Left ventricle myocardium inferior (tissue), 1 donor: ENCODE data around the gene BFAR. TPM values are rescaled to one million over a fixed set of nuclear protein-coding genes. Genes with fewer than 3 reads are reported as not detected.
"Not testable (repeated sequence)": the region's sequence is repeated elsewhere in the genome, so short reads cannot be mapped to it uniquely, and the experiment has no call there.

ENCODE experiments used
- DNase-seq: peaks from one replicate; pipeline ENCODE4 v3.0.0-alpha.2; 2020
- H3K27ac ChIP-seq: fragments of 200-600 bp; replicated peaks from 2 replicates; pipeline ENCODE4 v1.8.0; 2021
- H3K27me3 ChIP-seq: fragments of 200-600 bp; 2 replicates; pipeline ENCODE4 v1.8.0; 2021; ENCODE audit warnings: low read depth
- H3K36me3 ChIP-seq: fragments of 200-600 bp; 2 replicates; pipeline ENCODE4 v1.8.0; 2021
- H3K4me1 ChIP-seq: fragments of 200-600 bp; 2 replicates; pipeline ENCODE4 v1.8.0; 2021
- H3K4me3 ChIP-seq: fragments of 200-600 bp; 2 replicates; pipeline ENCODE4 v1.8.0; 2021; ENCODE audit warnings: mild to moderate bottlenecking, moderate library complexity
- H3K9me3 ChIP-seq: fragments of 200-600 bp; replicated peaks from 2 replicates; pipeline ENCODE4 v1.8.0; 2021
- CTCF ChIP-seq: fragments of 200-600 bp; IDR thresholded peaks from 2 replicates; pipeline ENCODE4 v1.8.0; 2021; ENCODE audit warnings: antibody characterized with exemption, mild to moderate bottlenecking, borderline replicate concordance
- intact Hi-C: fragments of 100-400 bp; cut with micrococcal nuclease; formaldehyde crosslinking; loops from one replicate; pipeline ENCODE4 v1.11.0; 2022
- total RNA-seq: library from RNA; stranded (reverse); fragmentation: NEBNext Ultra II Directional; extraction: Animal tissue kit (Norgen Biotek cat#: 25700); gene quantifications from one replicate; pipeline ENCODE4 v1.2.1, GENCODE V29; 2021
- donor health status: DM: no; HTN: yes; CAD: no; lungs with severe emphysema.

BFAR gene
- total RNA-seq, 1 donor from 2014 or later: 28.6 TPM

DNA sequence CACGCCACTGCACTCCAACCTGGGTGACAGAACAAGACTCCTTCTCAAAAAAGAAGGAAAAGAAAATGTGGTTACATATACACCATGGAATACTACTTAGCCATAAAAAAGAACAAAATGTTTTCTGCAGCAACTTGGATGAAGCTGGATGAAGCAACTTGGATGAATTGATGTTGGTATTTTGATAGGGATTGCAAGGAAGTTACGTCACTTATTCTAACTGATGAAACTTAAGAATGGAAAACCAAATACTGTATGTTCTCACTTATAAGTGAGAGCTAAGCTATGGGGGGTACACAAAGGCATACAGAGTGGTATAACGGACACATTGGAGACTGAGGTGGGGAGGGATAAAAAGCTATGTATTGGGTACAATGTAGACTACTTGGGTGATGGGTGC is 43.9 kb downstream of the BFAR start:
- Histone ChIP-seq H3K4me1 (no peaks in the 10 kb centered on the region), H3K27me3 (peaks cover 26% of the 10 kb centered on the region), H3K4me3 (no peak overlapping the region), H3K9me3 (no peaks in the 10 kb centered on the region), H3K27ac (no peak overlapping the region), H3K36me3 (no peaks in the 10 kb centered on the region)
- no peak for TF ChIP-seq CTCF
- no peak for DNase-seq
- intact Hi-C loops: no loop called here

DNA sequence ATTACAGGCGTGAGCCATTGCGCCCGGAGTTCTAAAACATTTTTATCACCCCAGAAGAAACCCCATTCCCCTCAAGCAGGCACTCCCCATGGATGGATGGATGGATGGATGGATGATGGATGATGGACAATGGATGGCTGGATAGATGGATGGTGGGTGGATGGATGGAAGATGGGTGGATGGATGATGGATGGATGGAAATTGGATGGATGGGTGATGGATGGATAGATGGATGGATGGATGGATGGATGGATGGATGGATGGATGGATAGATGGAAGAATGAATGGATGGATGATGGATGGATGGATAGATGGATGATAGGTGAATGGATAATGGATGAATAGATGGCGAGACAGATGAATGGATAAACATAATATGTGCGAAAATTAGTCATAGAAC is 44.9 kb downstream of the BFAR start:
- H3K36me3 ChIP-seq: no peaks in the 10 kb centered on the region
- no peak for TF ChIP-seq CTCF
- H3K4me1 ChIP-seq: no peaks in the 10 kb centered on the region
- no peak overlapping the region for H3K4me3 ChIP-seq
- intact Hi-C loops: no loop called here
- no peak overlapping the region for H3K27ac ChIP-seq
- H3K9me3 ChIP-seq: no peaks in the 10 kb centered on the region
- H3K27me3 ChIP-seq: peaks cover 26% of the 10 kb centered on the region
- no peak for DNase-seq

GRCh38 chr16:14678748-14679497 is 46.2 kb downstream of the BFAR start:
- H3K9me3 ChIP-seq: no peaks in the 10 kb centered on the region
- no peak for TF ChIP-seq CTCF
- no peak overlapping the region for H3K27ac ChIP-seq
- no peak overlapping the region for H3K4me3 ChIP-seq
- no peaks in the 10 kb centered on the region for H3K4me1 ChIP-seq
- no peak for DNase-seq
- no peaks in the 10 kb centered on the region for H3K36me3 ChIP-seq
- peaks cover 26% of the 10 kb centered on the region for H3K27me3 ChIP-seq
- intact Hi-C loops: no loop called here

DNA sequence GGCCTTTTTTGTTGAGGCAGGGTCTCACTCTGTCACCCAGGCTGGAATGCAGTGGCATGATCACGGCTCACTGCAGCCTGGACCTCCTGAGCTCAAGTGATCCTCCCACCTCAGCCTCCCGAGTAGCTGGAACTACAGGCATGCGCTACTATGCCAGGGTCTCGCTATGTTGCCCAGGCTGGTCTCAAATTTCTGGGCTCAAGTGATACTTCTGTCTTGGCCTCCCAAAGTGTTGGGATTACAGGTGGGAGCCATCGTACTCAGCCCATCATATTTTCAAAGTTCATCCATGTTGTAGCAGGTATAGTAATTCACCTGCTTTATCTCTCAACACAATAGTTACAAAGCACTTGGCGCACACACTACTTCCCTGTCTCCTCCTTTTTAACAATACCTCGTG is 47.6 kb downstream of the BFAR start:
- DNase-seq, H3K27ac ChIP-seq, intact Hi-C loops, H3K36me3 ChIP-seq, H3K9me3 ChIP-seq, H3K4me1 ChIP-seq, H3K4me3 ChIP-seq: not testable (repeated sequence)
- peaks cover 26% of the 10 kb centered on the region for H3K27me3 ChIP-seq

DNA sequence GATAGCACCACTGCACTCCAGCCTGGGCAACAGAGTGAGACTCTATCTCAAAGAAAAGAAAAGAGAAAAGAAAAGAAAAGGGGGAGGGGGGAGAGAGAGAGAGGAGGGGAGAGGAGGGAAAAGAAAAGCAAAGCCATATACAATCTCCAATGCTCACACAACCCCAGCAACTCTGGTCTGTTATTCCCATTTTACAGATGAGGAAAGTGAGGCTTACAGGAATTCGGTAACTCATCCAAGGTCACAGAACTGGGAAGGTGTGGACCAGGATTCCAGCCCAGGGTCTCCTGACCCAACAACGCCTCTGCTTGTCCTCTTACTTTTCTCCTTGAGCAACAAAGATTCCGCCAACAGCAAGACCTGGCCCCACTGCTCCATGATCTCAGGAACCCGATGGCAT is 48.4 kb downstream of the BFAR start:
- intact Hi-C loops: no loop called here
- H3K4me1 ChIP-seq: no peaks in the 10 kb centered on the region
- no peak for TF ChIP-seq CTCF

DNA sequence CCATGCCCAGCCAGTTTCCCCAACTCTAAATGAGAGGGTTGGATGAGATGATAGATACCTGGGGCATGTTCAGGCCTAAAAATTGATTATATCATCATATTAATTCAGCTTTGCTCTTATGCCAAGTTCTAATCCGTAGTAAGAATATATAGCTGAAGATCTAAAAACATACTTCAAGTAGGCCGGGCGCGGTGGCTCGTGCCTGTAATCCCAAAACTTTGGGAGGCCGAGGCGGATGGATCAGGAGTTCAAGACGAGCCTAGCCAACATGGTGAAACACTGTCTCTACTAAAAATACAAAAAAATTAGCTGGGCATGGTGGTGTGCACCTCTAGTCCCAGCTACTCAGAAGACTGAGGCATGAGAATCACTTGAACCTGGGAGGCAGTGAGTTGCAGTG is 49.4 kb downstream of the BFAR start:
- no peaks in the 10 kb centered on the region for H3K4me1 ChIP-seq
- H3K27ac ChIP-seq: no peak overlapping the region
- H3K36me3 ChIP-seq: no peaks in the 10 kb centered on the region
- no peak overlapping the region for H3K4me3 ChIP-seq
- peaks cover 30% of the 10 kb centered on the region for H3K27me3 ChIP-seq
- H3K9me3 ChIP-seq: no peaks in the 10 kb centered on the region
- TF ChIP-seq CTCF: no peak
- intact Hi-C loops: no loop called here
- no peak for DNase-seq

More for the DNA sequence above, 48.4 kb downstream of the BFAR start:
- Histone ChIP-seq H3K4me3 (no peak overlapping the region), H3K9me3 (no peaks in the 10 kb centered on the region), H3K27me3 (peaks cover 30% of the 10 kb centered on the region), H3K36me3 (no peaks in the 10 kb centered on the region), H3K27ac (no peak overlapping the region)
- no peak for DNase-seq

GRCh38 chr16:14685870-14686793 is 53.4 kb downstream of the BFAR start:
- DNase-seq, H3K27ac ChIP-seq, H3K4me3 ChIP-seq, H3K4me1 ChIP-seq, H3K27me3 ChIP-seq, intact Hi-C loops, H3K9me3 ChIP-seq, H3K36me3 ChIP-seq: not testable (repeated sequence)

DNA sequence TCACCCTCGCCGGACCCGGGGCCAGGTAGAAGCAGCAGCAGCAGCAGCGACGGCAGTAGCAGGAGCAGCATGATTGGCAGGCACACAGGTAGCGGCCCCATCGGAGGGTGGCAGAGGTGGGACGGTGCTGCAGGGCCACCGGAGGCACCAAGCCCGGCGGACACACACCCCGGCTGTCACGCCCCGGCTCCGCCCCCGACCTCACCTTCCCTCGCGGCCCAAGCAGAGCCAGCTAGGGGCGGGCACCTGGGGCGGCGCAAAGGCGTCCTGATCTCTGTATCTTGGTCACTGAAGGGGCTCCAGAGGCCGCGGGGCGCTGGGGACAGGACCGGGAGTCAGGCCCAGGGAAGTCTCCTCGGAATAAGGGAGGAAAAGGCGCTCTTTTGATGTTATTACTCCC is 61.4 kb downstream of the BFAR start, which contains the start of gene PLA2G10:
Gene PLA2G10, minus strand, starts transcription at position 180 of the 400 bp plus-strand sequence. Its CDS starts 79 bp downstream, at position 101.
- intact Hi-C loops: not testable (repeated sequence)

More for the DNA sequence above, 61.4 kb downstream of the BFAR start, which contains the start of gene PLA2G10:
- not testable (repeated sequence) for H3K9me3 ChIP-seq, H3K27me3 ChIP-seq, H3K36me3 ChIP-seq, H3K27ac ChIP-seq, H3K4me1 ChIP-seq, DNase-seq, H3K4me3 ChIP-seq
